Neural cell (in vitro differentiated cells): Measurements from ENCODE around the gene TTC32. TPM values are rescaled to one million over a fixed set of nuclear protein-coding genes. Genes with fewer than 3 reads are reported as not detected.

Experiments used
- H2AFZ ChIP-seq: fragments of 200-600, 300-800 bp; sonication (generic), shearing (Covaris generic); 2 replicates; pipeline ENCODE4 v1.6.0; 2014; ENCODE audit warnings: low read depth, mild to moderate bottlenecking, antibody characterized with exemption, low read length, moderate library complexity
- H3F3A ChIP-seq: fragments of 200-600 bp; shearing (Covaris generic); 2 replicates; pipeline ENCODE4 v1.6.1; 2016; ENCODE audit warnings: mild to moderate bottlenecking, moderate library complexity, mixed read lengths, antibody characterized with exemption, low read length; ENCODE audit not compliant: insufficient read depth, poor library complexity, severe bottlenecking
- H3K27ac ChIP-seq: fragments of 200-600, 300-800 bp; sonication (generic), shearing (Covaris generic); 2 replicates; pipeline ENCODE4 v1.5.1; 2014; ENCODE audit warnings: mild to moderate bottlenecking, low read length, moderate library complexity
- H3K27me3 ChIP-seq: fragments of 300-800, 200-600 bp; sonication (generic), shearing (Covaris generic); 2 replicates; pipeline ENCODE4 v1.6.0; 2014; ENCODE audit warnings: mild to moderate bottlenecking, low read depth, low read length, moderate library complexity; ENCODE audit not compliant: insufficient read depth
- H3K36me3 ChIP-seq: fragments of 300-800, 200-600 bp; sonication (generic), shearing (Covaris generic); 2 replicates; pipeline ENCODE4 v1.5.1; 2014; ENCODE audit warnings: mild to moderate bottlenecking, antibody characterized with exemption, low read length, moderate library complexity; ENCODE audit not compliant: insufficient read depth
- H3K4me2 ChIP-seq: fragments of 300-800, 200-600 bp; sonication (generic), shearing (Covaris generic); 2 replicates; pipeline ENCODE4 v1.6.0; 2014; ENCODE audit warnings: mild to moderate bottlenecking, low read length
- H3K4me3 ChIP-seq: fragments of 300-800, 200-600 bp; sonication (generic), shearing (Covaris generic); 2 replicates; pipeline ENCODE4 v1.5.1; 2014; ENCODE audit warnings: mild to moderate bottlenecking, low read length, moderate library complexity
- H3K79me2 ChIP-seq: fragments of 200-600 bp; shearing (Covaris generic); replicated peaks from 2 replicates; pipeline ENCODE4 v1.6.0; 2014; ENCODE audit warnings: mild to moderate bottlenecking, low read length, moderate library complexity; ENCODE audit not compliant: insufficient read depth
- H3K9ac ChIP-seq: fragments of 300-800, 200-600 bp; sonication (generic), shearing (Covaris generic); 2 replicates; pipeline ENCODE4 v1.6.1; 2016; ENCODE audit warnings: mild to moderate bottlenecking, low read length, mixed read lengths
- H3K9me2 ChIP-seq: fragments of 200-600 bp; shearing (Covaris generic); 2 replicates; pipeline ENCODE4 v1.6.1; 2016; ENCODE audit warnings: mild to moderate bottlenecking, low read length, mixed read lengths; ENCODE audit not compliant: insufficient read depth
- H3K9me3 ChIP-seq: fragments of 200-600, 300-800 bp; sonication (generic), shearing (Covaris generic); 2 replicates; pipeline ENCODE4 v1.6.1; 2016; ENCODE audit warnings: mild to moderate bottlenecking, mixed run types, low read length, moderate library complexity, mixed read lengths
- H4K20me1 ChIP-seq: fragments of 200-600 bp; shearing (Covaris generic); 2 replicates; pipeline ENCODE4 v1.6.1; 2016; ENCODE audit warnings: mild to moderate bottlenecking, mixed run types; ENCODE audit not compliant: insufficient read depth
- EP300 ChIP-seq: fragments of 450-650 bp; conservative IDR thresholded peaks from 2 replicates; pipeline ENCODE4 v1.6.1; 2014; ENCODE audit warnings: antibody characterized with exemption, mild to moderate bottlenecking, moderate library complexity; ENCODE audit not compliant: poor library complexity, severe bottlenecking
- EZH2 ChIP-seq: fragments of 200-600, 300-800 bp; shearing (Covaris generic), sonication (generic); IDR thresholded peaks from 2 replicates; pipeline ENCODE4 v1.6.1; 2014; ENCODE audit warnings: antibody characterized with exemption, low read length, borderline replicate concordance, mild to moderate bottlenecking; ENCODE audit not compliant: insufficient read depth, poor library complexity, severe bottlenecking
- MXI1 ChIP-seq: fragments of 450-650 bp; conservative IDR thresholded peaks from 2 replicates; pipeline ENCODE4 v1.6.1; 2014; ENCODE audit warnings: antibody characterized with exemption, mild to moderate bottlenecking; ENCODE audit not compliant: poor library complexity, severe bottlenecking
- POLR2AphosphoS5 ChIP-seq: IDR thresholded peaks from 2 replicates; pipeline ENCODE4 v1.6.1; 2012
- RAD21 ChIP-seq: fragments of 450-650 bp; conservative IDR thresholded peaks from 2 replicates; pipeline ENCODE4 v1.6.1; 2014; ENCODE audit warnings: antibody characterized with exemption, mild to moderate bottlenecking, moderate library complexity
- SMC3 ChIP-seq: fragments of 450-650 bp; conservative IDR thresholded peaks from 2 replicates; pipeline ENCODE4 v1.6.1; 2014; ENCODE audit warnings: antibody characterized with exemption, mild to moderate bottlenecking, moderate library complexity; ENCODE audit not compliant: poor library complexity
- TAF1 ChIP-seq: IDR thresholded peaks from 2 replicates; pipeline ENCODE4 v1.6.1; 2012; ENCODE audit warnings: low read depth
- polyA plus RNA-seq: library from polyadenylated mRNA; depleted of rRNA; stranded (reverse); fragments of >200 nt; gene quantifications from 2 replicates; pipeline ENCODE4 v1.2.3, GENCODE V29; 2014
- TF ChIP-seq, protein P1 (sequence below): fragments of 450-650 bp; IDR thresholded peaks from 2 replicates; pipeline ENCODE4 v1.5.1; 2014; ENCODE audit warnings: antibody characterized with exemption, mild to moderate bottlenecking, moderate library complexity; ENCODE audit not compliant: poor library complexity, severe bottlenecking
- TF ChIP-seq, protein P2 (sequence below): IDR thresholded peaks from 2 replicates; pipeline ENCODE4 v1.6.1; 2012; ENCODE audit warnings: borderline replicate concordance

The TTC32 gene
- polyA plus RNA-seq, 1 donor from 2014 or later, result 106 TPM

DNA sequence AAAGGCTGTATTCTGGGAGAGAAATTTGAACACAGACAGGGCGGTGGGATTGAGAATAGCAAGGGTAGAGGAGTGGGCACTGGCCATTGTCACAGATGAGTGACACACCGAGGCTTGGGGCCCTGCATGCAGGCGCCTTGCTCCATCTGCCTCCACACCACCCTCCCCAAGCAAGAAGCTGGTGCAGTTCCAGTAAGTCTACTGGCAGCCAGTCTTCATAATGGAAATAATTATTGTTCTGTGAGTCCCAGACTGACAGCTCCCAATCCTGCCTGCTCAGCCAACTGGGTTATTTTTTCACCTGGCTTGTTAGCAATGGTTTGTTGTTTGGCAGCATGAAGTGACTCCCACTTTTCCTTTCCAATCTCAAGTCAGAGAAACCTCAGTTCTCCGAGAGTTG is 13.0 kb downstream of the TTC32 start:
- H3K4me3 ChIP-seq, result no peak overlapping the region
- peaks cover 5% of the 10 kb centered on the region for H3K79me2 ChIP-seq
- no peak overlapping the region for H2AFZ ChIP-seq
- no peak overlapping the region for H3K9ac ChIP-seq
- no peaks in the 10 kb centered on the region for H3K9me3 ChIP-seq
- no peaks in the 10 kb centered on the region for H3F3A ChIP-seq
- no peaks in the 10 kb centered on the region for H3K9me2 ChIP-seq
- no peaks in the 10 kb centered on the region for H4K20me1 ChIP-seq
- no peaks in the 10 kb centered on the region for H3K27me3 ChIP-seq
- no peak overlapping the region for H3K27ac ChIP-seq
- no peak overlapping the region for H3K4me2 ChIP-seq
- TF ChIP-seq SMC3 (no peak), TAF1 (no peak), MXI1 (no peak), EP300 (no peak)
- TF ChIP-seq, protein P1, sequence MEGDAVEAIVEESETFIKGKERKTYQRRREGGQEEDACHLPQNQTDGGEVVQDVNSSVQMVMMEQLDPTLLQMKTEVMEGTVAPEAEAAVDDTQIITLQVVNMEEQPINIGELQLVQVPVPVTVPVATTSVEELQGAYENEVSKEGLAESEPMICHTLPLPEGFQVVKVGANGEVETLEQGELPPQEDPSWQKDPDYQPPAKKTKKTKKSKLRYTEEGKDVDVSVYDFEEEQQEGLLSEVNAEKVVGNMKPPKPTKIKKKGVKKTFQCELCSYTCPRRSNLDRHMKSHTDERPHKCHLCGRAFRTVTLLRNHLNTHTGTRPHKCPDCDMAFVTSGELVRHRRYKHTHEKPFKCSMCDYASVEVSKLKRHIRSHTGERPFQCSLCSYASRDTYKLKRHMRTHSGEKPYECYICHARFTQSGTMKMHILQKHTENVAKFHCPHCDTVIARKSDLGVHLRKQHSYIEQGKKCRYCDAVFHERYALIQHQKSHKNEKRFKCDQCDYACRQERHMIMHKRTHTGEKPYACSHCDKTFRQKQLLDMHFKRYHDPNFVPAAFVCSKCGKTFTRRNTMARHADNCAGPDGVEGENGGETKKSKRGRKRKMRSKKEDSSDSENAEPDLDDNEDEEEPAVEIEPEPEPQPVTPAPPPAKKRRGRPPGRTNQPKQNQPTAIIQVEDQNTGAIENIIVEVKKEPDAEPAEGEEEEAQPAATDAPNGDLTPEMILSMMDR, result no peak
- H3K36me3 ChIP-seq, result no peaks in the 10 kb centered on the region

DNA sequence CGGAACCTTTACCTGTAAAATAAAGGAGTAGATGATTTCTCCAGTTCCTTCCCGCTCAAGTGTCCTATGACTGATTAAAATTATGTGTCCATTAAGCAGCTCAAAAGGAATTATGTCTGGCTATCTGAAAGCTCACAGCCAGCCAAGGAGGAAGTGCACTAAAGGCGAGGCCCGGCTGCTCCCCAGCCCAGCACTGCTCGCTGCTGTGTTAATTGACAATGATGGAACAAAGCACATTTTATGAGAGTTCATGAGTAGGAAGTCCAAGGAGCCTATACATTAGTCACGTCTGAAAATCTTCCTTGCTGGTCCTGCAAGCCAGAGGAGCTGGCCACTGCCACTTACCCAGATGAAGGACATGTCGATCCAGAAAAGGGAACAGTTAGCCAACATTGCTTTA is 14.3 kb downstream of the TTC32 start:
- Histone ChIP-seq H4K20me1 (no peaks in the 10 kb centered on the region), H2AFZ (no peak overlapping the region), H3K27me3 (no peaks in the 10 kb centered on the region), H3K9me2 (no peaks in the 10 kb centered on the region), H3K36me3 (no peaks in the 10 kb centered on the region), H3K27ac (no peak overlapping the region), H3K9ac (no peak overlapping the region), H3F3A (no peaks in the 10 kb centered on the region), H3K9me3 (no peaks in the 10 kb centered on the region), H3K79me2 (no peaks in the 10 kb centered on the region), H3K4me3 (no peak overlapping the region), H3K4me2 (no peak overlapping the region)
- TF ChIP-seq MXI1 (no peak), POLR2AphosphoS5 (no peak), SMC3 (no peak), TAF1 (no peak), EP300 (no peak), RAD21 (no peak), EZH2 (no peak)
- TF ChIP-seq, protein P2, sequence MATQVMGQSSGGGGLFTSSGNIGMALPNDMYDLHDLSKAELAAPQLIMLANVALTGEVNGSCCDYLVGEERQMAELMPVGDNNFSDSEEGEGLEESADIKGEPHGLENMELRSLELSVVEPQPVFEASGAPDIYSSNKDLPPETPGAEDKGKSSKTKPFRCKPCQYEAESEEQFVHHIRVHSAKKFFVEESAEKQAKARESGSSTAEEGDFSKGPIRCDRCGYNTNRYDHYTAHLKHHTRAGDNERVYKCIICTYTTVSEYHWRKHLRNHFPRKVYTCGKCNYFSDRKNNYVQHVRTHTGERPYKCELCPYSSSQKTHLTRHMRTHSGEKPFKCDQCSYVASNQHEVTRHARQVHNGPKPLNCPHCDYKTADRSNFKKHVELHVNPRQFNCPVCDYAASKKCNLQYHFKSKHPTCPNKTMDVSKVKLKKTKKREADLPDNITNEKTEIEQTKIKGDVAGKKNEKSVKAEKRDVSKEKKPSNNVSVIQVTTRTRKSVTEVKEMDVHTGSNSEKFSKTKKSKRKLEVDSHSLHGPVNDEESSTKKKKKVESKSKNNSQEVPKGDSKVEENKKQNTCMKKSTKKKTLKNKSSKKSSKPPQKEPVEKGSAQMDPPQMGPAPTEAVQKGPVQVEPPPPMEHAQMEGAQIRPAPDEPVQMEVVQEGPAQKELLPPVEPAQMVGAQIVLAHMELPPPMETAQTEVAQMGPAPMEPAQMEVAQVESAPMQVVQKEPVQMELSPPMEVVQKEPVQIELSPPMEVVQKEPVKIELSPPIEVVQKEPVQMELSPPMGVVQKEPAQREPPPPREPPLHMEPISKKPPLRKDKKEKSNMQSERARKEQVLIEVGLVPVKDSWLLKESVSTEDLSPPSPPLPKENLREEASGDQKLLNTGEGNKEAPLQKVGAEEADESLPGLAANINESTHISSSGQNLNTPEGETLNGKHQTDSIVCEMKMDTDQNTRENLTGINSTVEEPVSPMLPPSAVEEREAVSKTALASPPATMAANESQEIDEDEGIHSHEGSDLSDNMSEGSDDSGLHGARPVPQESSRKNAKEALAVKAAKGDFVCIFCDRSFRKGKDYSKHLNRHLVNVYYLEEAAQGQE, result no peak
- TF ChIP-seq, protein P1, result no peak
